ENCODE results near the gene SAMD14.

GRCh38 chr17:50145532-50146229 lies 15.7 kb upstream of the SAMD14 start:
- TF ChIP-seq CTCF (conservative IDR thresholded peaks at IDR 0.05; ENCODE audit: low read length) (no peak), EZH2phosphoT487 (IDR thresholded peaks at IDR 0.05; ENCODE audit: borderline replicate concordance, low read depth, low read length) (no peak)

All from OCI-LY7 (cell line).